HG03378 (cell line): ENCODE measurements around the gene TAX1BP3.

ENCODE experiments used
- ATAC-seq: cut with Tn5 transposase; IDR thresholded peaks from one replicate; pipeline ENCODE4 v1.9.1; 2021; ENCODE audit warnings: mild to moderate bottlenecking, moderate library complexity; ENCODE audit not compliant: unreplicated experiment

Gene TAX1BP3

GRCh38 chr17:3632287-3632686, 36.1 kb downstream of the TAX1BP3 start:
- ATAC-seq = no peak

- ATAC-seq = no peak
Observed at GRCh38 chr17:3630781-3631180, 37.6 kb downstream of the TAX1BP3 start.

GRCh38 chr17:3627769-3628167, 40.6 kb downstream of the TAX1BP3 start:
- no peak for ATAC-seq

GRCh38 chr17:3626831-3627768, 41.3 kb downstream of the TAX1BP3 start:
- no peak for ATAC-seq

DNA sequence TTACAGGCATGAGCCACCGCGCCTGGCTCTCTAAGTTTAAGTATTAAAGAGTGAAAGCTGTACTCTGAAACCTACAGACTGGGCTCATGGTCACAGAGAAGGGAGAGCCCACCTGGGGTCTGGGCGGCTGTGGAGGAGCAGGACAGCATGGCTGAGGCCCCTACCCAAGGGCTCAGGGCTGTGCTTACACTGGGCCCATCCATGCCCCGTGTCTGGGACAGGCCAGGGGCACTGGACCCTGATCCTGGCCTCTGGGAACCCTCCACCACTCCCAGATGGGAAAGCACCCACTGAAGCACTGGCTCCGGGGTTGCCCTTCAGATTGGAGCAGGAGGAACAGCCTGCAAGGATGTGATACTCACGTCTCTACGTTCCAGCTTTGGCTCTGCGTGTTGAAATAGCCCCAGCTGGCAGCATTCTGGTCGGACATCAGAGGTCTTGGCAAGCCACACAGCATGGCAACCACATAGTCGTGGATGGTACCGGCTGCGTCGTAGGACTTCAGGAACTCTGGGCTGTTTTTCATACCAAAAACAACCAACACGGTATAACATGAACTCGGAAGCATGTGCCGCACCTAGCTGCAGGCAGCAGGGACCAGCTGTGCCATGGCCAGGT, 45.3 kb downstream of the TAX1BP3 start:
- no peak for ATAC-seq

GRCh38 chr17:3621146-3621720, 47.1 kb downstream of the TAX1BP3 start:
- ATAC-seq = no peak

GRCh38 chr17:3615160-3615870, 53.1 kb downstream of the TAX1BP3 start:
- no peak for ATAC-seq

DNA sequence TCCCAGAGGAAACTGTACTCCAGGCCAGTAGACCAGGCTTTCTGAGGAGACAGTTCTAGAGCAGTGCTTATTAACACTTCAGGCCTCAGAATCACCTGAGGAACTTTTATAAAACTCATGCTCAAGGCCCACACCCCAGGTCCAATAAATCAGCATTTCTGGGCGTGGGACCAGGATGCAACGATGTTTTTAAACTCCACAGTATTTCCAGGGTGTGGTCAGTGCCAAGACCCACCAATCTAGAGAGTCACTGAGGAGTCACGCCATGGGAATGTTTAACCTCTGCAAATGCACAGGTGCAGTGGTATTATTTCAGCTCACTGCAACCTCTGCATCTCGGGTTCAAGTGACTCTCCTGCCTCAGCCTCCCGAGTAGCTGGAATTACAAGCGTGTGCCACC, 55.3 kb downstream of the TAX1BP3 start:
- no peak for ATAC-seq
